Spleen (tissue), 7 donors: Measurements from ENCODE around the gene PAWR.

Source experiments
- CTCF ChIP-seq, 11 experiments: fragments of 200-600 bp in 7 of 11; fragments of 450-650 bp in 4 of 11; sonication (generic) in 4 of 11; IDR thresholded peaks in 8 of 11; conservative IDR thresholded peaks in 3 of 11; 1 replicate in 7 of 11; 2 replicates in 4 of 11; pipeline versions ENCODE4 v1.4.0 to v1.8.0; 2016 to 2021; ENCODE audit warnings: antibody characterized with exemption in 11 of 11, inconsistent platforms in 4 of 11, mild to moderate bottlenecking in 1 of 11
- POLR2A ChIP-seq, 3 donors: fragments of 450-650 bp; IDR thresholded peaks; one replicate each; pipeline ENCODE4 v1.5.1; 2017; ENCODE audit warnings: antibody characterized with exemption in 3 of 3, mild to moderate bottlenecking in 1 of 3
- donor health status: DM: no; HTN: no; CAD: no; lungs with moderate emphysema.
- donor health status: DM: no; HTN: no; CAD: no.
- donor health status: DM: no; HTN: no; CAD: no.

DNA sequence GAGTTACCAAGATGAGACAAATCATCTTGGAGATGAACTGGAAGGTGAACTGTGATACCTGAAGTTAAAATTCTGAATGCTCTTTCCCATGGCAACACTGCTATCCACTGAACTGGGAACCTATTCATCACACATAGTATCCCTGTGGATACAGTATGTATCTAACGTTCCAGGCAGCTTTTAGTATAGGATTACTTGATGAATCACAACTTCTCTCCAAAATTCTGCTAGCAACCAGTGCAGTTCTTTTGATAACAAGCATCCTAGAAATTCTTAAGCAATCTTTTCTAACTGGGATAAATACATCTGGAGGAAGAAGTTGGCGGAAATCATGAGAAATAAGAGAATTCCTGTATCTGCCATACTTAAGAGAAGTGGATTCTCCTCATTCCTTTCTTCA lies 66.4 kb downstream of the PAWR start:
- TF ChIP-seq CTCF (IDR thresholded peaks at IDR 0.05 in 8 of 11, conservative IDR thresholded peaks at IDR 0.05 in 3 of 11) (no peak), POLR2A (IDR thresholded peaks at IDR 0.05) (no peak)
